Measurements from ENCODE around the gene JSRP1.

The JSRP1 gene

DNA sequence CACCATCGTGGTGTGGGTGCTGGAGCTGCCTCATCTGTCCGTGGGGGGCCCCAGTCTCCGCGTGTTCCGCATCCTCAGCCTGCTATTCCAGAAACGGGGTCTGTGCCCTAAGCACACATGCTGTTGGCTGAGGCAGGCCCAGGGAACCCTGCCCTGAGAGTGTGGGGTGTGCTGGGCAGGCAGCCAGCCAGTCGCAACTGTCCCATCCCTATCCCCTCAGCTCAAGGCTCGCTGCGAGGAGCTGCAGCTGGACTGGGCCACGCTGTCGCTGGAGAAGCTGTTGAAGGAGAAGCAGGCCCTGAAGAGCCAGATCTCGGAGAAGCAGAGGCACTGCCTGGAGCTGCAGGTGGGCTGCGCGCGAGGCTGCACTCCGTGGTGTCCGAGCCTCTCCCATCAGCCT lies 42.0 kb downstream of the JSRP1 start:
- no peak for DNase-seq

- DNase-seq: no peak
Measured at GRCh38 chr19:2213799-2214198, 42.4 kb downstream of the JSRP1 start.

GRCh38 chr19:2212861-2213711 lies 43.1 kb downstream of the JSRP1 start:
- no peak for DNase-seq

GRCh38 chr19:2210987-2211740 lies 45.1 kb downstream of the JSRP1 start:
- no peak for DNase-seq

DNA sequence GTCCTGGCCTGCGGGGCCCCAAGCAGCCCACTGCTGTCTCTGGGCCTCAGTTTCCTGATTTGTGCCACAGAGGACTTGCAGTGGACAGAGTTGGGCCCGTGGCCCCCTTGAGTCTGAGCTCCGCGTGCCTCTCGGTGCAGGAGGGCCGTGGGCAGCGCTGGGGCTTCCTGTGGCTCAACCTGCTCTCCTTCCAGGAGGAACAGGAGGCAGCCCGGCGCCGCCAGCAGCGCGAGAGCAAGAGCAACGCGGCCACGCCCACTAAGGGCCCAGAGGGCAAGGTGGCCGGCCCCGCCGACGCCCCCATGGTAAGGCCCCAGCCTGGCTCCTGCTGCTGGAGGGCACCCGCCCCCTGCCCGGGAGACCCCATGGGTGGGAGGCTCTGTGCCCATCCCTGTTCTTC lies 46.0 kb downstream of the JSRP1 start:
- no peak for DNase-seq

GRCh38 chr19:2209408-2209807 lies 46.8 kb downstream of the JSRP1 start:
- no peak for DNase-seq

DNA sequence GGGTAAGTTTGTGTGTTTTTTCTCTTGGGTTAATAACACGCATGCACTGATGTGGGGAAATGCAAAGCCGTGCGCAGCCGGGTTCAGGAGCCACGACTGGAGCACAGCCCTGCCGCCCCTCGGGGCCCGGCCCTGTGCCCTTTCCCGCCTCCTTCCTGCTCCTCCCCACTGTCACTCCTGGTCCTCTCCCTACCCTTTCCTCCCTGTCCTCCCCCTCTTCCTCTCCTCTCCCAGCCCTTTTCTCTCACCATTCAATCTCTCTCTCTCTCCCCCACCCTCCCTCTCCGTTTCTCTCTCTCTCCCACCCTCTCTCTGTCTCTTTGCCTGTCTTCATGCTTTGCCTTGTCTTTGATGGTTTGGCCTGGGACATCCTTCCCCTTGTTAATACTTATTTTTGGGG lies 47.2 kb downstream of the JSRP1 start:
- DNase-seq: no peak

- DNase-seq: peak; percentile 31
Measured at GRCh38 chr19:2207991-2208860, 48.0 kb downstream of the JSRP1 start.

GRCh38 chr19:2207008-2207407 lies 49.2 kb downstream of the JSRP1 start:
- DNase-seq: no peak

DNA sequence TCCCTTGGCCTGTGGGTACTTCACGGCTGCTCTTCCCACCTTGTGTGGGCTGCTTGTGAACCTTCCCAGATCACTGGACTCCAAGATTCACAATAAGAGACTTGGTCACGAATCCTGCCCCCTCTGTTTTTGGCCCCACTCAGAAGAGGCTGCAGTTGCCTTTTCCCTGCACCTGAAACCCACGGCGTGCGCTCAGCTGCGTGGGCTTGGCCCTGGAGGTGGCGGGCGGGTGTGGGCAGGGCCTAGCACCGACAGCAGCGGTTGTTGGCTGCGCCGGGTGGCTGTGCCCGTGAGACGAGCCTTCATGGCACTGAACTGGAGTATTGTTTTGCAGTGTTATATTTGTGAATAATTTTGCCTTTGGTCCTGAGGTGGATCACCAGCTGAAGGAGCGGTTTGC lies 53.9 kb downstream of the JSRP1 start:
- no peak for DNase-seq

Data from activated CD4-positive, alpha-beta T cell treated with anti-CD3 and anti-CD28 coated beads for 48 hours (primary cell).